Skeletal muscle tissue (tissue), 4 donors: ENCODE data around the gene C1RL. TPM values are rescaled to one million over a fixed set of nuclear protein-coding genes. Genes with fewer than 3 reads are reported as not detected.
A peak's percentile ranks its signal among the peaks of the same experiment; 100 is the strongest.
"Not testable (repeated sequence)": the region's sequence is repeated elsewhere in the genome, so short reads cannot be mapped to it uniquely, and the experiment has no call there.

Source experiments
- H3K27ac ChIP-seq: one replicate; pipeline ENCODE4 v1.7.0; 2013; ENCODE audit warnings: mild to moderate bottlenecking, low read depth, low read length, inconsistent platforms
- H3K27me3 ChIP-seq, 3 donors: one replicate each; pipeline ENCODE4 v1.7.0; 2013; ENCODE audit warnings: low read length in 3 of 3; ENCODE audit not compliant: control insufficient read depth in 3 of 3, insufficient read depth in 3 of 3
- H3K36me3 ChIP-seq, 3 donors: one replicate each; pipeline ENCODE4 v1.7.0; 2013; ENCODE audit warnings: low read length in 3 of 3; ENCODE audit not compliant: control insufficient read depth in 3 of 3, insufficient read depth in 3 of 3
- H3K4me1 ChIP-seq, 3 donors: one replicate each; pipeline ENCODE4 v1.7.0; 2013; ENCODE audit warnings: low read length in 3 of 3, mild to moderate bottlenecking in 3 of 3; ENCODE audit not compliant: control insufficient read depth in 3 of 3, insufficient read depth in 3 of 3
- H3K4me3 ChIP-seq, 3 donors: one replicate each; pipeline ENCODE4 v1.7.0; 2013; ENCODE audit warnings: low read length in 3 of 3
- H3K9ac ChIP-seq, 3 donors: one replicate each; pipeline ENCODE4 v1.7.0; 2013; ENCODE audit warnings: low read length in 3 of 3, mild to moderate bottlenecking in 3 of 3, moderate library complexity in 2 of 3, low read depth in 1 of 3
- H3K9me3 ChIP-seq, 3 donors: one replicate each; pipeline ENCODE4 v1.7.0; 2013; ENCODE audit warnings: low read length in 3 of 3; ENCODE audit not compliant: control insufficient read depth in 3 of 3
- total RNA-seq: library from RNA; depleted of rRNA; stranded (reverse); fragments of >200 nt; gene quantifications from one replicate; pipeline ENCODE4 v1.2.3, GENCODE V29; 2014
- donor health status: Osteomylitis.

C1RL gene
- total RNA-seq, 1 donor from 2014 or later = 10.4 TPM

DNA sequence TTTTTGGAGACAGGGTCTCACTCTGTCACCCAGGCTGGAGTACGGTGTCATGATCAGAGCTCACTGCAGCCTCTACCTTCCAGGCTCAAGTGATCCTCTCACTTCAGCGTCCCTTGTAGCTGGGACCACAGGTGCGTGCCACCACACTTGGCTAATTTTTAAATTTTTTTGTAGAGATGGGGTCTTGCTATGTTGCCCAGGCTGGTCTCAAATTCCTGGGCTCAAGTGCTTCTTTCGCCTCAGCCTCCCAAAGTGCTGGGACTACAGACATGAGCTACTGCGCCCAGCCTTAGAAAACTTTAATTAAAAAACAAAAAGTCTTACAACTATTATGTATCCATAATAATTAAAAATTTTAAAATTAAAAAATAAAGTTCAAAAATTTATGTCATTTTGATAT, 1.8 kb downstream of the C1RL start:
- not testable (repeated sequence) for H3K27me3 ChIP-seq, H3K9me3 ChIP-seq, H3K4me3 ChIP-seq, H3K27ac ChIP-seq, H3K9ac ChIP-seq, H3K36me3 ChIP-seq
- peaks cover 10 to 17% (median 15%) of the 10 kb centered on the region in 3 donors for H3K4me1 ChIP-seq

DNA sequence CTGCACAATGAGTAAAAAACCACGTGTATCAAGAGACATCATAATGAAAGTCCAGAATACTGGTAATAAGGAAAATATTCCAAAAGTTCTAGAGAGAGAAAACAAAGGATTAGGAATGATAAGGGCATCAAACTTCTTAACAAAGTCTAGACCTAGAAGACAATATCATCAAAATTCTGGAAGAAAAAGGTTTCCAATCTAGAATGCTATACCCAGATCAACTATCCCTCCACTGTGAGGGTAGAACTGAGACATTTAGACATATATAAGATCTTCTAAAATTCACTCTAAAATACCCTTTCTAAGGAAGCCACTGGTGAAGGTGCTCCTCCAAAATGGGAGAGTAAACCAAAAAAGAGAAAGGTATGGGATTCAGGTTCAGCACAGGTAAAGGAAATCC, 2.9 kb downstream of the C1RL start:
- Histone ChIP-seq H3K27ac (no peak overlapping the region), H3K27me3 (no peaks in the 10 kb centered on the region), H3K4me1 (peaks cover 10 to 18% (median 17%) of the 10 kb centered on the region in 3 donors), H3K9ac (no peak overlapping the region), H3K4me3 (no peak overlapping the region), H3K36me3 (peaks cover 0 to 12% (median 9%) of the 10 kb centered on the region in 3 donors), H3K9me3 (no peaks in the 10 kb centered on the region)

DNA sequence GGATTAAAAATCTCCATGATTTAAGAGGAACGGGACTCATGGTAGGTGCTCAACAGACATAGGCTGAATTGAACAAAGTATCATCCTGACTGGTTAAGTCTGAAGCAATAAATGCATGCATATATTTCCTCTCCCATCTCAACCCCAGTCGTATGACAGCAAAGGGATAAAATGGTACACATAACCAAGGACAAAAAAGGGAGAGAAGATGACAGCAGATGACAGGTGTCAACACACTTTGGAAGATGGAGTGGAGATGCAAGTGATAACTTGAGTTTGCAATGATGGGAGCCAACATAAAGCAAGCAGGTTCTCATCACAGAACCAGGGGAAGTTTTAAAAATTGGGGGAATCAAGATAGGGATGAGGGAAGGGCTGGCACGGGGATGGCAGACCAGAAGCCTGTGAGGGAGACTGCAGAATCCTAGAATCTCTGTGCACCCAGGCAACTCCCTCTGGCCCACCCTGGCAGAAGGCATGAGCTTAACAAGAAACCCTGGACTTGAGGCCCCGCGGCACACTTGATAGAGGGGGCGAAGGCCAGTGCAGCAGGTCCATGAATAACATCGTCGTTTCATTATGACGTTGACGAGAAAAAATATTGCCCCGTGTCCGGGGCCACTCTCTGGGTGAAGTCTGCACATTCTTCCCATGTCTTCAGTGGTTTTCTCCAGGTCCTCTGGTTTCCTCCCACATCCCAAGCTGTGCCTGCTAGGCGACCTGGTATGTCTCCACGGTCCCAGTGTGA, 5.0 kb downstream of the C1RL start:
- no peaks in the 10 kb centered on the region for H3K27me3 ChIP-seq
- H3K4me1 ChIP-seq = peaks cover 3 to 13% (median 9%) of the 10 kb centered on the region in 3 donors
- no peaks in the 10 kb centered on the region for H3K9me3 ChIP-seq
- H3K27ac ChIP-seq = no peak overlapping the region
- no peak overlapping the region for H3K4me3 ChIP-seq
- H3K36me3 ChIP-seq = peaks cover 5 to 16% (median 14%) of the 10 kb centered on the region in 3 donors
- no peak overlapping the region for H3K9ac ChIP-seq

DNA sequence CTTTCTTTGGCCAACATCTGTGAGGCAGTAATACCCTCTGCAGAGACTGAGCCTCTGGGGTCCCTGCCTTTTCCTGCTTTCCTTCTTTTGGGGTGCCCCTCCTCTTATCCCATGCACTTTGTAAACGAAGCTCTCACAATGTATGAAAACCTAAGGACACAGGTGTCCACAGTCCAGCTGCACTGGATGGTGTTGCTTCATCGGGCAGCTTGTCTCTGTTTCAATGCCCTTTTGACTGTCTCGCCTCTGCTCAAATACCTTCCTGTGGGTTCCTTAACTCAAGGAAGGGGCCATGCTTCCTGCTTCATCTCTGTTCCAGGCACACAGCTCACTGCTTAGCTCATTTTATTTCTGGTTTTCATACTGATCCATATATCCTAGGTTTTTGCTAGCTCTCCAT, 6.4 kb downstream of the C1RL start:
- H3K36me3 ChIP-seq = peaks cover 5 to 18% (median 14%) of the 10 kb centered on the region in 3 donors

DNA sequence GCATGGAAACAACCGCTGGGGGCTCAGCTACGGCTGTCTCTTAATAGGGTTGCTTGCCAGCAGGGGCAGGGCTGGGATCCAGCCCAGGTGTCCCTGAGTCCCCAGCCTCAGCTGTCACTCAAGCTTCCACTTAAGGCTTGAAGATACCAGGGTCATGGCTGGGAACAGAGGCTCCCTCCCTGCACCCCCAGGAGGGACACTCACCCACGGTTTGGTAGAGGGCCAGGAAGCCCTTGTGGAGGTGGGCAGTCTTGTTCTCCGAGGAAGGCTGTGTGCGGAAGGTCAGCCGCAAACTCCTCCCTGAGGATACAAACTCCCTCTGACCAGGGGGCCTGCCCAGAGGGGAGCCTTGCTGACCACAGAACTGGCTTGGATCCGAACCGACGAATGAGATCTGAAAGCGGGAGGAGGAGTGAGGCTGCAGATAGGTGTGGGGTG, 7.3 kb downstream of the C1RL start:
- no peak overlapping the region for H3K4me3 ChIP-seq
- H3K27me3 ChIP-seq = no peaks in the 10 kb centered on the region
- peaks cover 5 to 18% (median 14%) of the 10 kb centered on the region in 3 donors for H3K36me3 ChIP-seq
- no peaks in the 10 kb centered on the region for H3K9me3 ChIP-seq
- peaks cover 0 to 11% (median 11%) of the 10 kb centered on the region in 3 donors for H3K4me1 ChIP-seq
- no peak overlapping the region for H3K9ac ChIP-seq
- H3K27ac ChIP-seq = peak overlapping the region; percentile 37

More for the DNA sequence above, 6.4 kb downstream of the C1RL start:
- Histone ChIP-seq H3K9me3 (no peaks in the 10 kb centered on the region), H3K9ac (no peak overlapping the region), H3K27me3 (no peaks in the 10 kb centered on the region), H3K4me1 (peaks cover 0 to 5% (median 2%) of the 10 kb centered on the region in 3 donors), H3K27ac (no peak overlapping the region), H3K4me3 (no peak overlapping the region)

DNA sequence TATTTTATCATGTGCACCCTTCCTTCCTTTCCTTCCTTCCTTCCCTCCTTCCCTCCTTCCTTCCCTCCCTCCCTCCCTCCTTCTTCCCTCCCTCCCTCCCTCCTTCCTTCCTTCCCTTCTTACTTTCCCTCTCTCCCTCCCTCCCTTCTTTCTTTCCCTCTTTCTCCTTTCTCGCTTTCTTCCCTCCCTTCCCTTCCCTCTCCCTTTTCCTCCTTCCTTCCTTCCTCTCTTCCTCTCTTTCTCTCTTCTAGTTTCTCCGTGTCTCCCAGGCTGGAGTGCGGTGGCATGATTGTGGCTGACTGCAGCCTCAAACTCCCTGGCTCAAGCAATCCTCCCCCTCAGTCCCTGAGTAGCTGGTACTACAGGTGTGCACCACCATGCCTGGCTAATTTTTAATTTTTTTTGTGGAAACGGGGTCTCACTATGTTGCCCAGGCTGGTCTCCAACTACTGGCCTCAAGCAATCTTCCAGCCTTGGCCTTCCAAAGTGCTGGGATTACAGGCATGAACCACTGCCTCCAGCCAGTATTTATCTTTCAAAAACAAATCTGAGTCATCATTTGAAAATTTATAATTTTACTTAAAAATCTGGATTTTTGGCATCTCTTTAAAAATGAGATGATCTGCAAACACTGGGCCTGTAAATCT, 7.8 kb downstream of the C1RL start:
- no peaks in the 10 kb centered on the region for H3K27me3 ChIP-seq
- H3K4me3 ChIP-seq = no peak overlapping the region
- peaks cover 5 to 17% (median 14%) of the 10 kb centered on the region in 3 donors for H3K36me3 ChIP-seq
- peak overlapping the region; percentile 37 for H3K27ac ChIP-seq
- H3K4me1 ChIP-seq = peaks cover 0 to 15% (median 13%) of the 10 kb centered on the region in 3 donors
- H3K9ac ChIP-seq = no peak overlapping the region
- H3K9me3 ChIP-seq = no peaks in the 10 kb centered on the region

DNA sequence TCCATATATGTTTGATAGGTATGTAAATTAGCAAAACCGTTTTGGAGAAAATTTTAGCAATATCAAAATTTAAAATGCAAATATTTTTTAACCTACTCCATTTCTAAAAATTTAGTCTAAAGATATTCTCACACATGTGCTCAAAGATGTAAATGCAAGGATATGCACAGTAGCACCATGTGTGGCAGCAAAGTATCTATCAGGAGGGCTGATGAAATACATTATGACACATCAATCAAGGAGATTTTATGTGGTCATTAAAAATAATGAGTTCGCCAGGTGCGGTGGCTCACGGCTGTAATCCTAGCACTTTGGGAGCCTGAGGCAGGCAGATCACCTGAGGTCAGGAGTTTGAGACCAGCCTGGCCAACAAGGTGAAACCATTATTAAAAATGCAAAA, 8.8 kb downstream of the C1RL start:
- no peak overlapping the region for H3K4me3 ChIP-seq
- peaks cover 5 to 17% (median 14%) of the 10 kb centered on the region in 3 donors for H3K36me3 ChIP-seq
- H3K27ac ChIP-seq = no peak overlapping the region

DNA sequence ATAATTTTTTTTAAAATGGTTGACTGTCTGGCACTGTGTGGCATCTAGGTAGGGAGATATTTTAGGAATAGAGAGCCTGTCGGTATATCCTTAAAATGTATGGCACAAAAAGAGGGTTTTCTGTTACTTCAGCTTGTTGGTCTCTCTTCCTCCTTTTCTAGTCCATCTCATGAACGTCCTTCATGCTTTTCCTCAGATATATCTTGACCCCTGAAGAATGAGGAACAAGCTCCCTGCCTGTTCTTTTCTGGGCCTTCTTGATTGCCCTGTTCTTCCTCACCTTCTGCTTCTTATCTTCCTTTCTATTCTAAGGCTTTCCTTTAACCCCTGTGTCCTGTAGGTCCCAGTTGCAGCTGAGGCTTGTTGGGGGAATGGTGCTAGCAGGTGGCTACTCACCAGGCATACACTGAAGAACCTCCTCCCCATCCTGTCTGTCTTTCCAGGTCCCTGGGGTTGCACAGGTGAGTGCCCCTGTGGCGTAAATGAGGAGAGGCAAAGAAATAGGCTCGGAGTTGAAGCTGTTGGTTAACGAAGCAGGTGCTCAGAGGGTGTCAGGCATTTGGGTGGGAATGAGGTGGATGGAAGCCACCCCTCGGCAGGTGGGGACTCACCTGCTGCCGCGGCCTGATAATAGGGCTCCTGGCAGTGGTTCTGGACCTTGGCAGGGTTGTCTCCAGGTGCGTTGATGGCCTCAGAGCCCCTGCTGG, 9.6 kb downstream of the C1RL start:
- no peaks in the 10 kb centered on the region for H3K9me3 ChIP-seq
- peaks cover 0 to 15% (median 13%) of the 10 kb centered on the region in 3 donors for H3K4me1 ChIP-seq
- H3K36me3 ChIP-seq = peaks cover 5 to 16% (median 14%) of the 10 kb centered on the region in 3 donors
- H3K27ac ChIP-seq = no peak overlapping the region
- no peak overlapping the region for H3K4me3 ChIP-seq
- H3K27me3 ChIP-seq = no peaks in the 10 kb centered on the region
- H3K9ac ChIP-seq = peak overlapping the region in 1 of 3 donors; percentile 4

More for the DNA sequence above, 8.8 kb downstream of the C1RL start:
- Histone ChIP-seq H3K4me1 (peaks cover 0 to 15% (median 13%) of the 10 kb centered on the region in 3 donors), H3K27me3 (no peaks in the 10 kb centered on the region), H3K9ac (no peak overlapping the region), H3K9me3 (no peaks in the 10 kb centered on the region)

DNA sequence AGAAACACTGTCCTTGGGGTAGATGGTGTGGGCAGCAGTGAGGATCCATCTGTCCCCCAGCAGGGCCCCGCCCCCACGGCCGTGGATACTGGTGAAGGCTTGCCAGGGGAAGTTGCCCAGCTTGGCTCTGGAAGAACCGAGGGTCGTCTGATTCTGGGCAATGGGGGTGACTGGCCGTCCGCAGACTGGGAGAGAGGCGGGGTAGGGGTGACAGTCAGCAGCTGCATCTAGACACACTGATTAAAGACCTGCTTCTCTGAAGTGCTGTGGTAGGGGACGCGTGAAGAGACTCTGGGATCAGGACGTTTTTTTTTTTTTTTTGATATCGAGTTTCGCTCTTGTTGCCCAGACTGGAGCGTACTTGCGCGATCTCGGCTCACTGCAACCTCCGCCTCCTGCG, 12.0 kb downstream of the C1RL start:
- Histone ChIP-seq H3K9ac (peak overlapping the region; percentile 27 to 64 (median 43)), H3K9me3 (no peaks in the 10 kb centered on the region), H3K4me1 (peaks cover 12 to 28% (median 24%) of the 10 kb centered on the region in 3 donors), H3K4me3 (peak overlapping the region; percentile 58 to 63 (median 60)), H3K27me3 (no peaks in the 10 kb centered on the region), H3K27ac (no peak overlapping the region), H3K36me3 (peaks cover 5 to 8% (median 6%) of the 10 kb centered on the region in 3 donors)
